Astrocyte (in vitro differentiated cells and primary cell): Measurements from ENCODE around the gene SEMA4B. TPM values are rescaled to one million over a fixed set of nuclear protein-coding genes. Genes with fewer than 3 reads are reported as not detected.

Experiments
- DNase-seq: peaks from one replicate; pipeline ENCODE4 v3.0.0-alpha.2; 2010; ENCODE audit warnings: low read depth
- FAIRE-seq: peaks from 2 replicates; lab custom pipeline; 2011; peaks lifted over from hg19 to GRCh38; lab: Jason Lieb, UNC
- H2AFZ ChIP-seq: 2 replicates; pipeline ENCODE4 v1.6.0; 2012; ENCODE audit warnings: low read depth, low read length, inconsistent platforms
- H3K27ac ChIP-seq: 2 replicates; pipeline ENCODE4 v1.5.1; 2011; ENCODE audit warnings: low read depth, low read length, inconsistent platforms
- H3K27me3 ChIP-seq: 2 replicates; pipeline ENCODE4 v1.6.0; 2011; ENCODE audit warnings: low read length, inconsistent platforms; ENCODE audit not compliant: insufficient read depth
- H3K36me3 ChIP-seq: 2 replicates; pipeline ENCODE4 v1.5.1; 2011; ENCODE audit warnings: low read length, inconsistent platforms; ENCODE audit not compliant: insufficient read depth
- H3K4me1 ChIP-seq: 2 replicates; pipeline ENCODE4 v1.5.1; 2011; ENCODE audit warnings: low read length, inconsistent platforms; ENCODE audit not compliant: insufficient read depth
- H3K4me2 ChIP-seq: 2 replicates; pipeline ENCODE4 v1.6.0; 2012; ENCODE audit warnings: low read length, inconsistent platforms
- H3K4me3 ChIP-seq: 2 replicates; pipeline ENCODE4 v1.5.1; 2011; ENCODE audit warnings: low read depth, mild to moderate bottlenecking, low read length, inconsistent platforms; ENCODE audit not compliant: insufficient read depth
- H3K79me2 ChIP-seq: 2 replicates; pipeline ENCODE4 v1.6.0; 2012; ENCODE audit warnings: mild to moderate bottlenecking, low read length, inconsistent platforms; ENCODE audit not compliant: insufficient read depth
- H3K9ac ChIP-seq: 2 replicates; pipeline ENCODE4 v1.6.0; 2012; ENCODE audit warnings: mild to moderate bottlenecking, low read length, inconsistent platforms
- H3K9me3 ChIP-seq: 2 replicates; pipeline ENCODE4 v1.5.1; 2012; ENCODE audit warnings: low read depth, mild to moderate bottlenecking, low read length, inconsistent platforms; ENCODE audit not compliant: insufficient read depth
- H4K20me1 ChIP-seq: 2 replicates; pipeline ENCODE4 v1.6.0; 2012; ENCODE audit warnings: low read length, inconsistent platforms; ENCODE audit not compliant: insufficient read depth
- H3K27ac Mint-ChIP-seq: one replicate; pipeline ENCODE4 v1.8.0; 2021; ENCODE audit warnings: mild to moderate bottlenecking, mixed read lengths; ENCODE audit not compliant: unreplicated experiment
- H3K27me3 Mint-ChIP-seq: one replicate; pipeline ENCODE4 v1.8.0; 2021; ENCODE audit warnings: low read depth, mixed read lengths; ENCODE audit not compliant: unreplicated experiment
- H3K36me3 Mint-ChIP-seq: one replicate; pipeline ENCODE4 v1.8.0; 2021; ENCODE audit warnings: low read depth, mixed read lengths; ENCODE audit not compliant: unreplicated experiment
- H3K4me1 Mint-ChIP-seq: one replicate; pipeline ENCODE4 v1.8.0; 2021; ENCODE audit warnings: low read depth, mixed read lengths; ENCODE audit not compliant: unreplicated experiment
- H3K4me3 Mint-ChIP-seq: one replicate; pipeline ENCODE4 v1.8.0; 2021; ENCODE audit warnings: mild to moderate bottlenecking, moderate library complexity, mixed read lengths; ENCODE audit not compliant: unreplicated experiment
- H3K9me3 Mint-ChIP-seq: one replicate; pipeline ENCODE4 v1.8.0; 2021; ENCODE audit warnings: mild to moderate bottlenecking, mixed read lengths; ENCODE audit not compliant: unreplicated experiment
- CTCF ChIP-seq: IDR thresholded peaks from 2 replicates; pipeline ENCODE4 v1.5.1; 2011; ENCODE audit warnings: low read depth, mild to moderate bottlenecking, inconsistent platforms, low read length, moderate library complexity; ENCODE audit not compliant: insufficient read depth
- EZH2 ChIP-seq: IDR thresholded peaks from 2 replicates; pipeline ENCODE4 v1.6.1; 2012; ENCODE audit warnings: mild to moderate bottlenecking, low read length, inconsistent platforms; ENCODE audit not compliant: insufficient read depth
- total RNA-seq: library from RNA; stranded (reverse); gene quantifications from 2 replicates; pipeline ENCODE4 v1.2.1, GENCODE V29; 2021

SEMA4B gene
- total RNA-seq, 1 donor from 2014 or later: 9.9 TPM

DNA sequence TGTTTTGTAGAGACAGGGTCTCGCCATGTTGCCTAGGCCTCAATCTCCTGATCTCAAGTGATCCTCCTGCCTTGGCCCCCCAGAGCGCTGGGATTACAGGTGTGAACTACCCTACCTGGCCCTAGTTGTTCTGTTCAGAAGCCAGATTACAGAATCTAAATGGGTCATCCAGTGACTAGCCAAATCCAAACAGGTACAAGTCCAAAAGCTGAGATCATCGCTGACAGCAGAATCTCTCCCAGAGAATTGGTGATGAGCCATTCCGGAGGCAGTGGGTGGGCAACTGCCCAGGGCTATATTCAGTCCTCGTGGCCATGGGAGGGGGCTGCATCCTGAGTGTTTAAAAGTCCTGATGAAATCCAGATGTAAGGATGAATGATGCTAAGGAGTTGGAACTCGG, 47.5 kb upstream of the SEMA4B start:
- Mint-ChIP-seq H3K36me3 (no peaks in the 10 kb centered on the region), H3K27me3 (peaks cover 2% of the 10 kb centered on the region)
- no peak for FAIRE-seq

GRCh38 chr15:90154246-90154645, 46.9 kb upstream of the SEMA4B start:
- peaks cover 9% of the 10 kb centered on the region for H3K4me1 Mint-ChIP-seq
- H3K9me3 ChIP-seq: no peaks in the 10 kb centered on the region
- no peak overlapping the region for H3K4me3 ChIP-seq
- no peak overlapping the region for H3K4me2 ChIP-seq
- peaks cover 7% of the 10 kb centered on the region for H3K4me1 ChIP-seq
- no peaks in the 10 kb centered on the region for H3K9me3 Mint-ChIP-seq
- TF ChIP-seq EZH2 (no peak), CTCF (no peak)
- H3K36me3 ChIP-seq: no peaks in the 10 kb centered on the region
- H3K4me3 Mint-ChIP-seq: no peak overlapping the region
- H3K36me3 Mint-ChIP-seq: no peaks in the 10 kb centered on the region
- no peak overlapping the region for H3K27ac ChIP-seq
- H3K9ac ChIP-seq: no peak overlapping the region
- no peaks in the 10 kb centered on the region for H4K20me1 ChIP-seq
- FAIRE-seq (no peak), DNase-seq (no peak)
- H3K27me3 ChIP-seq: no peaks in the 10 kb centered on the region
- no peaks in the 10 kb centered on the region for H3K79me2 ChIP-seq
- H3K27me3 Mint-ChIP-seq: peaks cover 2% of the 10 kb centered on the region
- no peak overlapping the region for H2AFZ ChIP-seq
- no peak overlapping the region for H3K27ac Mint-ChIP-seq

More for the DNA sequence above, 47.5 kb upstream of the SEMA4B start:
- Mint-ChIP-seq H3K4me1 (peaks cover 9% of the 10 kb centered on the region), H3K4me3 (no peak overlapping the region), H3K27ac (no peak overlapping the region), H3K9me3 (no peaks in the 10 kb centered on the region)
- TF ChIP-seq EZH2: no peak
- no peak for TF ChIP-seq CTCF
- no peak overlapping the region for H3K27ac ChIP-seq
- no peaks in the 10 kb centered on the region for H3K27me3 ChIP-seq
- H2AFZ ChIP-seq: no peak overlapping the region
- no peaks in the 10 kb centered on the region for H3K9me3 ChIP-seq
- no peak for DNase-seq
- H4K20me1 ChIP-seq: no peaks in the 10 kb centered on the region
- H3K4me1 ChIP-seq: peaks cover 7% of the 10 kb centered on the region
- no peaks in the 10 kb centered on the region for H3K79me2 ChIP-seq
- no peaks in the 10 kb centered on the region for H3K36me3 ChIP-seq
- H3K9ac ChIP-seq: no peak overlapping the region
- H3K4me2 ChIP-seq: no peak overlapping the region
- H3K4me3 ChIP-seq: no peak overlapping the region

- H3K36me3 Mint-ChIP-seq: no peaks in the 10 kb centered on the region
- peak; percentile 77 for DNase-seq
- H3K27ac Mint-ChIP-seq: no peak overlapping the region
These were observed 46.1 kb upstream of the SEMA4B start for GRCh38 chr15:90154861-90155626.

More at GRCh38 chr15:90154861-90155626, 46.1 kb upstream of the SEMA4B start:
- H3K79me2 ChIP-seq: no peaks in the 10 kb centered on the region
- no peak for TF ChIP-seq CTCF
- TF ChIP-seq EZH2: no peak
- H3K27me3 Mint-ChIP-seq: peaks cover 2% of the 10 kb centered on the region
- H3K4me2 ChIP-seq: no peak overlapping the region
- no peaks in the 10 kb centered on the region for H3K36me3 ChIP-seq
- no peak overlapping the region for H3K4me3 ChIP-seq
- peaks cover 9% of the 10 kb centered on the region for H3K4me1 Mint-ChIP-seq
- H3K27ac ChIP-seq: no peak overlapping the region
- no peaks in the 10 kb centered on the region for H4K20me1 ChIP-seq
- no peaks in the 10 kb centered on the region for H3K9me3 Mint-ChIP-seq
- H3K4me1 ChIP-seq: peaks cover 7% of the 10 kb centered on the region
- H2AFZ ChIP-seq: no peak overlapping the region
- no peaks in the 10 kb centered on the region for H3K27me3 ChIP-seq
- FAIRE-seq: no peak
- no peak overlapping the region for H3K9ac ChIP-seq
- no peak overlapping the region for H3K4me3 Mint-ChIP-seq
- H3K9me3 ChIP-seq: no peaks in the 10 kb centered on the region
